GM23338 (cell line): ENCODE data around the gene WHAMM. TPM values are rescaled to one million over a fixed set of nuclear protein-coding genes. Genes with fewer than 3 reads are reported as not detected.

ENCODE experiments used
- ATAC-seq: fragments of 200-7000 bp; cut with Tn5 transposase; 3 replicates; pipeline ENCODE4 v1.9.1; 2020
- DNase-seq: peaks from one replicate; pipeline ENCODE4 v3.0.0-alpha.2; 2015; ENCODE audit warnings: low spot score
- H2AFZ ChIP-seq: fragments of 200-600 bp; sonication (generic); 2 replicates; pipeline ENCODE4 v1.8.0; 2016; ENCODE audit warnings: antibody characterized with exemption, mild to moderate bottlenecking, moderate library complexity
- H3F3A ChIP-seq: fragments of 200-600 bp; sonication (generic); replicated peaks from 2 replicates; pipeline ENCODE4 v1.8.0; 2017; ENCODE audit warnings: antibody characterized with exemption, mixed run types, low read depth
- H3K27ac ChIP-seq: fragments of 200-600 bp; sonication (generic); 2 replicates; pipeline ENCODE4 v1.6.1; 2016; ENCODE audit warnings: low read depth
- H3K27me3 ChIP-seq: fragments of 200-600 bp; sonication (generic); 2 replicates; pipeline ENCODE4 v1.8.0; 2016; ENCODE audit warnings: mild to moderate bottlenecking, mixed run types, moderate library complexity; ENCODE audit not compliant: insufficient read depth
- H3K36me3 ChIP-seq: fragments of 200-600 bp; sonication (generic); 2 replicates; pipeline ENCODE4 v1.8.0; 2016; ENCODE audit warnings: mild to moderate bottlenecking; ENCODE audit not compliant: insufficient read depth
- H3K4me1 ChIP-seq: fragments of 200-600 bp; sonication (generic); 2 replicates; pipeline ENCODE4 v1.8.0; 2016; ENCODE audit warnings: mild to moderate bottlenecking, moderate library complexity; ENCODE audit not compliant: insufficient read depth
- H3K4me2 ChIP-seq: fragments of 200-600 bp; sonication (generic); 2 replicates; pipeline ENCODE4 v1.7.1; 2017; ENCODE audit warnings: mixed run types
- H3K4me3 ChIP-seq: fragments of 200-600 bp; sonication (generic); 2 replicates; pipeline ENCODE4 v1.6.1; 2016; ENCODE audit warnings: mixed run types
- H3K79me2 ChIP-seq: fragments of 200-600 bp; sonication (generic); replicated peaks from 2 replicates; pipeline ENCODE4 v1.8.0; 2017; ENCODE audit warnings: mild to moderate bottlenecking; ENCODE audit not compliant: insufficient read depth
- H3K9me2 ChIP-seq: fragments of 200-600 bp; sonication (generic); 2 replicates; pipeline ENCODE4 v1.8.0; 2017; ENCODE audit not compliant: insufficient read depth
- H4K20me1 ChIP-seq: fragments of 200-600 bp; sonication (generic); replicated peaks from 2 replicates; pipeline ENCODE4 v1.8.0; 2017; ENCODE audit warnings: mild to moderate bottlenecking; ENCODE audit not compliant: insufficient read depth
- H3K27ac Mint-ChIP-seq: 2 replicates; pipeline ENCODE4 v1.8.0; 2020; ENCODE audit warnings: inconsistent platforms, mild to moderate bottlenecking, moderate library complexity, mixed read lengths
- H3K27me3 Mint-ChIP-seq: 3 replicates; pipeline ENCODE4 v1.8.0; 2022; ENCODE audit warnings: low read depth, mild to moderate bottlenecking, moderate library complexity, mixed read lengths, inconsistent platforms; ENCODE audit not compliant: insufficient read depth, poor library complexity
- H3K36me3 Mint-ChIP-seq: 3 replicates; pipeline ENCODE4 v1.8.0; 2021; ENCODE audit warnings: low read depth, mild to moderate bottlenecking, inconsistent platforms, moderate library complexity, mixed read lengths
- H3K4me1 Mint-ChIP-seq: 3 replicates; pipeline ENCODE4 v1.8.0; 2020; ENCODE audit warnings: mild to moderate bottlenecking, inconsistent platforms, mixed read lengths
- H3K4me3 Mint-ChIP-seq: 3 replicates; pipeline ENCODE4 v1.8.0; 2021; ENCODE audit warnings: moderate library complexity, mild to moderate bottlenecking, inconsistent platforms, mixed read lengths
- H3K9me3 Mint-ChIP-seq: 3 replicates; pipeline ENCODE4 v1.8.0; 2020; ENCODE audit warnings: moderate library complexity, mild to moderate bottlenecking, inconsistent platforms, mixed read lengths
- CTCF ChIP-seq, 2 experiments: fragments of 200-600 bp in 1 of 2; sonication (generic) in 1 of 2; conservative IDR thresholded peaks; 2 replicates each; pipeline versions ENCODE4 v1.5.1 to v1.6.1; 2016 to 2017; ENCODE audit warnings: antibody characterized with exemption in 2 of 2, low read depth in 2 of 2, mild to moderate bottlenecking in 2 of 2, moderate library complexity in 1 of 2
- ETS1 ChIP-seq: IDR thresholded peaks from 2 replicates; pipeline ENCODE4 v1.6.1; 2016; ENCODE audit warnings: antibody characterized with exemption
- EZH2phosphoT487 ChIP-seq: fragments of 200-600 bp; sonication (generic); IDR thresholded peaks from one replicate; pipeline ENCODE4 v1.8.1; 2018; ENCODE audit warnings: antibody characterized with exemption; ENCODE audit not compliant: unreplicated experiment
- POLR2AphosphoS5 ChIP-seq: IDR thresholded peaks from 2 replicates; pipeline ENCODE4 v1.6.1; 2016; ENCODE audit warnings: antibody characterized with exemption, low read depth
- ZNF114 ChIP-seq: fragments of 250-450 bp; sonication (Bioruptor Pico); IDR thresholded peaks from 2 replicates; pipeline ENCODE4 v1.5.0; 2020; ENCODE audit warnings: mild to moderate bottlenecking, moderate library complexity
- ZNF331 ChIP-seq: fragments of 250-450 bp; sonication (Bioruptor Pico); IDR thresholded peaks from 2 replicates; pipeline ENCODE4 v1.5.0; 2020; ENCODE audit warnings: low read depth, mild to moderate bottlenecking, moderate library complexity
- ZNF462 ChIP-seq: fragments of 250-450 bp; sonication (Bioruptor Pico); IDR thresholded peaks from 2 replicates; pipeline ENCODE4 v1.5.0; 2020; ENCODE audit warnings: mild to moderate bottlenecking, moderate library complexity
- polyA plus RNA-seq: library from polyadenylated mRNA; unstranded; fragments of >200 nt; fragmentation: Nextera tagmentation; extraction: Ambion mirVana; gene quantifications from 2 replicates; pipeline ENCODE4 v1.2.1, GENCODE V29; 2016
- total RNA-seq: library from RNA; depleted of rRNA; stranded (reverse); fragments of >200 nt; shearing (Covaris generic); gene quantifications from 2 replicates; pipeline ENCODE4 v1.2.3, GENCODE V29; 2014

The WHAMM gene
- total and polyA plus RNA-seq, 2 experiments from 2014 or later: 2.2 to 4.1 TPM

- TF ChIP-seq ZNF462 (CRISPR knock-in tag) (no peak), ZNF114 (no peak), ZNF331 (CRISPR knock-in tag) (no peak), EZH2phosphoT487 (no peak)
Observed at GRCh38 chr15:82840166-82840565, 30.7 kb downstream of the WHAMM start (continued).

- no peak overlapping the region for H3K27ac ChIP-seq
- H3K4me1 ChIP-seq: no peaks in the 10 kb centered on the region
- Mint-ChIP-seq H3K27ac (no peak overlapping the region), H3K4me3 (no peak overlapping the region), H3K9me3 (no peaks in the 10 kb centered on the region; the same call in 2 of the 3 replicates), H3K36me3 (no peaks in the 10 kb centered on the region), H3K4me1 (no peaks in the 10 kb centered on the region), H3K27me3 (no peaks in the 10 kb centered on the region)
- H4K20me1 ChIP-seq: no peaks in the 10 kb centered on the region
- no peaks in the 10 kb centered on the region for H3K79me2 ChIP-seq
- no peaks in the 10 kb centered on the region for H3K9me2 ChIP-seq
- no peak overlapping the region for H2AFZ ChIP-seq
- H3F3A ChIP-seq: no peaks in the 10 kb centered on the region
- ATAC-seq (no peak), DNase-seq (no peak)
- H3K4me2 ChIP-seq: no peak overlapping the region
- no peaks in the 10 kb centered on the region for H3K36me3 ChIP-seq
- no peak overlapping the region for H3K4me3 ChIP-seq
- no peaks in the 10 kb centered on the region for H3K27me3 ChIP-seq
- no peak for TF ChIP-seq CTCF (conservative IDR thresholded peaks at IDR 0.05; ENCODE audit: low read depth in 2 of 2)
- TF ChIP-seq ZNF331 (CRISPR knock-in tag): no peak
- no peak for TF ChIP-seq ETS1
- TF ChIP-seq POLR2AphosphoS5: no peak
- TF ChIP-seq ZNF114: no peak
Observed at GRCh38 chr15:82843566-82843965, 34.1 kb downstream of the WHAMM start.
